EL (cell line): ENCODE results near the gene SLC4A9.
A peak's percentile ranks its signal among the peaks of the same experiment; 100 is the strongest.
"Not testable (repeated sequence)": the region's sequence is repeated elsewhere in the genome, so short reads cannot be mapped to it uniquely, and the experiment has no call there.

Experiments
- DNase-seq: peaks from one replicate; pipeline ENCODE4 v3.0.0-alpha.2; 2016

Gene SLC4A9

GRCh38 chr5:140401362-140402257 is 41.6 kb downstream of the SLC4A9 start, which contains the start of gene ANKHD1:
ANKHD1 (plus strand) TSS chr5:140401833; CDS start chr5:140401968, 135 bp downstream.
- peak; percentile 100 for DNase-seq

DNA sequence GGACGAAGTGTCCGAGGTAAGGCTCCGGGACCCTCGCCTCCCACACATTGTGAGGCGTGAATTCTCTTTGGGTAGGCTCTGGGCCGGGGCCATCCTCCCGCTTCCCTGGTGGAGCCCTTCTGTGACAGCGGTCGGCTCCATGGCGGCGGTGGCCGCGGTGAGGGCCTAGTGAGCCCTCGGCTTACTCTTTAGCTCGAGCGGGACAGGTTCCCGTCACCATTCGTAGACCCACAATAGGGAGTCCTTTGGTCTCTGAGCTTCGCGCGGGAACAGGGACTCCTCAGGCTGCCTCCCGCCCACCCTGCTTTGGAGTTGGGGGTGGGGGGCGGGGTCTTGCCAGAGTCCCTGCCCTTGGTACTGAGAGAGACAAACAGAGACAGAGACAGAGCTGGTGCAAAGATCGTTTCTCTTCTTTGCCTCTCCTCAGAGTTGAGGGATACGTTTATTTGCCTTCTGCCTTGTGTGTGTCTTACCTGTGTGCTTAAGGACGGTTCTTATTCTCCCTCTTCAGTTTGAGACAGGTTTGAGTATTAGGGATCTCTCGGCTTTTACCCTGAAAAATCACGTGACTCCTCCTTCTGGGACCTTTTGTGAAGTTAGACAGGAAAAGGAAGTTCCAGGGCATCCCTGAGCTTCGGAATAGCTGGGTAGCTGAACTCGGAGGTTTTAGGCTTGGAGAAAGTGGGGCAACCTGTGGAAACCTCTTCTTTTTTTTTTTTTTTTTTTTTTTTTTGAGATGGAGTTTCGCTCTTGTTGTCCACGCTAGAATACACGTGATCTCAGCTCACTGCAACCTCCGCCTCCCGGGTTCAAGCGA is 42.5 kb downstream of the SLC4A9 start:
- DNase-seq, result peak; percentile 66

DNA sequence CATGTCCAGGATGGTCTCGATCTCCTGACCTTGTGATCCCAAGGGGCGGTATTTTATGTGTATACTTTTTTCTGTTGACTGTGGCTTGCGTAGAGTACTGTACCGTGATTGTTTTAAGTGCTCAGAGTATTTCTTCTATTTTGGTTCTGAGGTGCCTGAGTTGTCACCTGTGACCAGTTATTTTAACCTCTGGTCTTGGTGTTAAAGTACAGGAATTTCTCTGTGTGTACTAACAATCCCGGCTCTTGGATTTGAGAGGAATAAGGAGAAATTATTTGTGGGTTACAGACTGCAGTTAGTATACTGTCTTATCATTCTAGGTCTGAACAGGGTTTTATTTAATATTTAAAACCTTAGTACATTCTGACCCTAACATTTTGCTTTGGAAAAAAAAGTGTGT is 43.6 kb downstream of the SLC4A9 start:
- no peak for DNase-seq

DNA sequence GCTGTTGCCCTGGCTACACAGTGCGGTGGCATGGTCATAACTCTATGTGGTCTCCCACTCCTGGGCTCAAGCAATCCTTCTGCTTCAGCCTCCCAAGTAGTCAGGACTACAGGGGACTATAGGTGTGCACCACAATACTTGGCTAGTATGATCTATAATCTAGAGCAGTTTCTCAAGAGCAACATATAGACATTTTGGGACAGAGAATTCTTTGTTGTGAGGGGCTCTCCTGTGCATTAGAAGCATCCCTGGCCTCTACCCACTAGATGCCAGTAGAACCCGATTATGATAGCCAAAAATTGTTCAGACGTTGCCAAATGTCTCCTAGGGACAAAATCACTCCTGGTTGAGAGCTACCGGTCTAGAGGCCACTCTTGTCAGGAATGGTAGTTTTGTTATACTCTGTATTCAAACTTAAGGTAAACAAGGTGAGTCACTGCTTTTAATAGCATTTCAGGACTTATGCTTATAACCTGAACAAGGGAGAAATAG is 48.8 kb downstream of the SLC4A9 start:
- DNase-seq, result no peak

GRCh38 chr5:140413230-140413629 is 53.2 kb downstream of the SLC4A9 start:
- DNase-seq, result no peak

DNA sequence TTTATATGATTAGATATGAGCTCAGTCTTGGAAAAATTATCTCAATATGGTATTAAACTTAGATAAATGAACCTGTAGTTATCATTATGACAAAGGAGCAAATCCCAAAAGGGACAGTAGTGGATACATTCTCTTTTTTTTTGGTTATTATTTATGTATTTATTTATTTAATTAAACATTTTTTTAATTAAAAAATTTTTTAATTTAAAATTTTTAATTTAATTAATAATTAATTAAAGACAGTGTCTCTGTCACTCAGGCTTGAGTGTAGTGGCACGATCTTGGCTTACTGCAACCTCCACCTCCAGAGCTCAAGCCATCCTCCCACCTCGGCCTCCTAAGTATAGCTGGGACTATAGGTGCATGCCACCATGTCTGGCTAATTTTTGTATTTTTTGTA is 57.2 kb downstream of the SLC4A9 start:
- no peak for DNase-seq

- no peak for DNase-seq
These were observed 59.0 kb downstream of the SLC4A9 start for GRCh38 chr5:140418862-140419520.

DNA sequence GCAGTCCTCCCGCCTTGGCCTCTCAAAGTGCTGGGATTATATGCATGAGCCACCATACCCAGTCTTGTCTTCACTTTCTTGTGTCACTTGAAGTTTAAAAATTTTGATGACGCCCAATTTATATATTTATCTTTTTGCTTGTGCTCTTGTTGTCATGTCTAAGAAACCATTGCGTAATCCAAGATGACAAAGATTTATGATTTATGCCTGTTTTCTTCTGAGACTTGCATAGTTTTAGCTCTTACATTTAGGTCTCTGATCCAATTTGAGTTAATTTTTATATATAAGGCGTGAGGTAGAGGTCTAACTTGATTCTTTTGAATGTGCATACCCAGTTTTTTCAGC is 60.2 kb downstream of the SLC4A9 start:
- DNase-seq, result no peak

- DNase-seq, result no peak
These were observed 60.8 kb downstream of the SLC4A9 start for GRCh38 chr5:140420665-140421361.

DNA sequence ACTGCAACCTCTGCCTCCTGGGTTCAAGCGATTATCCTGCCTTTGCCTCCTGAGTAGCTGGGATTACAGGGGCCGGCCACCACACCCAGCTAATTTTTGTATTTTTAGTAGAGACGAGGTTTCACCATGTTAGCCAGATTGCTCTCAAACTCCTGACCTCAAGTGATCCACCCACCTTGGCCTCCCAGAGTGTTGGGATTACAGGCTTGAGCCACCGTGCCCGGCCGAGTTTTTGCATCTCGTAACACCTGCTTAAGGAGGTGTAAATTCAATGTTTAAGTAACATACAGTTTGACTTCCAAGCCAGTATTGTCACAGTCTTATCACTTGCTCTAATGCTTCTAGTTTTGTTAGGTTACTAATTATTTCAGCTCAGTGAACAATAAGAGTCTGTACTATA is 61.4 kb downstream of the SLC4A9 start:
- DNase-seq, result not testable (repeated sequence)

- no peak for DNase-seq
These were observed 63.6 kb downstream of the SLC4A9 start for GRCh38 chr5:140423609-140424008.

DNA sequence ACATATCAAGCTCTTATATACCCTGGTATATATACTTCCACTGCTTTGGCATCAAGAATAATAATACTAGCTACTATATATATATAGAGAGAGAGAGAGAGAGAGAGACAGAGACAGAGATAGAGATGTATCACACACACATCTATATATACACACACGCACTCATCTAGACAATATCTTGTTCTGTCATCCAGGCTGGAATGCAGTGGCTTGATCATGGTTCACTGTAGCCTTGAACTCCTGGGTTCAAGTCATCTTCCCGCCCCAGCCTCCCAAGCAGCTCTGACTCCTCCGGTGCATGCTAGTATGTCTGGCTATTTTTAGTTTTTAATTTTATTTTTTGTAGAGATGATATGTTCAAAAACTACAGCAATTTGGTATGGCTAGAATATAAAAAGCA is 64.1 kb downstream of the SLC4A9 start:
- DNase-seq, result no peak
